Mucosa of rectum (tissue), 2 donors: ENCODE data around the gene ELAVL3.

Source experiments
- H3K27ac ChIP-seq, 2 donors: one replicate each; pipeline ENCODE4 v1.7.0; 2013; ENCODE audit warnings: inconsistent platforms in 2 of 2, low read depth in 2 of 2, low read length in 2 of 2
- H3K27me3 ChIP-seq, 2 donors: one replicate each; pipeline ENCODE4 v1.7.0; 2013; ENCODE audit warnings: low read length in 2 of 2; ENCODE audit not compliant: control insufficient read depth in 2 of 2, insufficient read depth in 2 of 2
- H3K36me3 ChIP-seq, 2 donors: one replicate each; pipeline ENCODE4 v1.7.0; 2013; ENCODE audit warnings: low read length in 2 of 2; ENCODE audit not compliant: control insufficient read depth in 2 of 2, insufficient read depth in 2 of 2
- H3K4me1 ChIP-seq, 2 donors: one replicate each; pipeline ENCODE4 v1.7.0; 2013; ENCODE audit warnings: low read length in 2 of 2, mild to moderate bottlenecking in 1 of 2; ENCODE audit not compliant: control insufficient read depth in 2 of 2, insufficient read depth in 2 of 2
- H3K4me3 ChIP-seq, 2 donors: one replicate each; pipeline ENCODE4 v1.7.0; 2013; ENCODE audit warnings: low read length in 2 of 2
- H3K9ac ChIP-seq, 2 donors: one replicate each; pipeline ENCODE4 v1.7.0; 2013; ENCODE audit warnings: low read length in 2 of 2, low read depth in 1 of 2, mild to moderate bottlenecking in 1 of 2
- H3K9me3 ChIP-seq, 2 donors: one replicate each; pipeline ENCODE4 v1.7.0; 2013; ENCODE audit warnings: low read length in 2 of 2; ENCODE audit not compliant: control insufficient read depth in 2 of 2
- donor health status: healthy.
- donor health status: Normal muscosa, but diverticular disease.

Gene ELAVL3

DNA sequence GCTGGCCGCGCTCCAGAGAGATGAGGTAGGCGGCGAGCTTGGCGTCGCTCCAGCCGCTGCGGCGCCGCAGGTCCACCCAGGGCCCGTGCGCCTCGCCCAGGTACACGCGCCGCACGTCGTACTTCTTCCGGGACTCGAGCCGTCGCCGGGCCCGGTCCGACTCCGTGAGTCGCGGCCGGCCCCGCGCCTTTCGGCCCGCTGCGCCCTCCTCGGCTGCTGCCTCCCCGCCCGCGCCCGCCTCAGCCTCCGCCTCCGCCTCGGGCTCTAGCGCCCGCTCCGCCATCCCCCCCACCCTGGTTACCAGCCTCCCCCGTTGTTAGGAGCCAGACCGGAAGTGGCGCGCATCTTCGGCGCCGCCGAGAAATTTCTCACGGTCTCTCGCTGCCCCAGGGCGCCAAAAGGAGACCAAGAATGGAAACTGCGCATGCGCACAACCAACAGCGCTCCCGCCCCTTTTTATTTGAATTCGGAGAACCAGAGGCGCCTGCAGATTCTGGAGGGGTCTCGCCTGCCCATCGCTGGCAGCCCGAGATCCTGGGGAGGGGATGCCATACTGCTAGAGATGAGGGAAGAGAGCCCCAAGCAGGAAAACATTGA is 24.8 kb upstream of the ELAVL3 start, which contains the start of gene ZNF653:
Gene ZNF653, minus strand, starts transcription at position 336 of the 597 bp plus-strand sequence. Its CDS starts 53 bp downstream, at position 283.
- H3K4me1 ChIP-seq, result peaks cover 6 to 11% of the 10 kb centered on the region in 2 donors
- H3K4me3 ChIP-seq, result peak within 1 kb of the TSS; percentile 81 to 85
- no peaks in the 10 kb centered on the region for H3K27me3 ChIP-seq
- peak within 1 kb of the TSS; percentile 72 to 90 for H3K9ac ChIP-seq
- H3K9me3 ChIP-seq, result no peaks in the 10 kb centered on the region
- H3K27ac ChIP-seq, result peak within 1 kb of the TSS; percentile 94
- H3K36me3 ChIP-seq, result peaks cover 0 to 2% of the 10 kb centered on the region in 2 donors

DNA sequence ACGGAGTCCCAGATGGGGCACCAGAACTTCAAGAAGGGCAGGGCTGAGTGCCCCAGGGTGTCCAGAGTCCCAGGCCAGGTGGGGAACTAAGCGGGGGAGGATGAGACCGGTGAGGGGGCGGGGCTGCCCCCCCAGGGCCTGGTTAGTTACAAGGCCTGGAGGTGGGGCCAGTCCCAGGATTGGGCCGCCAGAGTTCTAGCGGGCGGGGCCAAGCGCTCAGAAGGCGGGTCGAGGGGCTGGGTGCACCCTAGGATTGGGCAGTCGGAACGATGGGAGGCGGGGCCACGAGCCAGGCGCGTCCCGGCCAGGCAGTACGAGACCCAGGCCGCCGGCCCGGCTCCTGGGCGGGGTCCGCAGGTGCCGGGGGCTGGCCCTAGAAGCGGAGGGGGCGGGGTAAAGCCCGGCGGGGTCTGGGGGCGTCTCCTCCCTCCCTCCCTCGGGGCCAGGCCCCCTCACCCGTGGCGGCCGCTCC is 24.2 kb upstream of the ELAVL3 start:
- Histone ChIP-seq H3K4me1 (peaks cover 6 to 11% of the 10 kb centered on the region in 2 donors), H3K27ac (peak overlapping the region; percentile 94), H3K9me3 (no peaks in the 10 kb centered on the region), H3K4me3 (peak overlapping the region; percentile 81 to 85), H3K27me3 (no peaks in the 10 kb centered on the region), H3K36me3 (peaks cover 0 to 2% of the 10 kb centered on the region in 2 donors), H3K9ac (peak overlapping the region; percentile 72 to 90)

DNA sequence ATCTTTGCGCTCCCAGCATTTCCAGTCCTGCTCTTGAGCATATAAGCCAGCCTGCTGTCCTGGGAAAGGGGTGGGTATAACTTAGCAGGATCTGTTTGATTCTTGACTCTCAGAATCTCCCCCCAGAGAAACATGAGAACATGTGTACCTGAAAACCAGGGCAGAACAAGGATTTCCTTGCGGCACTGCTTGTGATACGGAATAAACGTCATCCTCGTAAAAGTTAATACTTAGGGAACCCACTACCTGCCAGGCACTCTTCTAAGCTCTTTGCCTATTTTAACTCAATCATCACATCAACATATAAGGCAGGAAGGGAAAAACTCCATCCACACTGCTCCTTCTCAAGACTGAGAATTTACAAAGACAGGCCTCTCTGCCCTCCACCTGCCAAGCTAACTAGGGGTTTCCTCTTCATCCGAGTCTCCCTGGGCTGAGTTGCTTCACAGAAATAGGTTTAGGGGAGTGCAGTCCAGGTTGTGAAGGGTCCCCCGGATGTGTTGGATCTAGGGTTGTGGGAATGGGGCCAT is 23.7 kb upstream of the ELAVL3 start:
- no peaks in the 10 kb centered on the region for H3K27me3 ChIP-seq
- H3K9ac ChIP-seq, result peak overlapping the region; percentile 44 to 90
- peak overlapping the region; percentile 65 to 71 for H3K27ac ChIP-seq
- no peaks in the 10 kb centered on the region for H3K9me3 ChIP-seq
- H3K4me3 ChIP-seq, result peak overlapping the region; percentile 81 to 85
- H3K4me1 ChIP-seq, result peaks cover 6 to 11% of the 10 kb centered on the region in 2 donors
- peaks cover 0 to 2% of the 10 kb centered on the region in 2 donors for H3K36me3 ChIP-seq

DNA sequence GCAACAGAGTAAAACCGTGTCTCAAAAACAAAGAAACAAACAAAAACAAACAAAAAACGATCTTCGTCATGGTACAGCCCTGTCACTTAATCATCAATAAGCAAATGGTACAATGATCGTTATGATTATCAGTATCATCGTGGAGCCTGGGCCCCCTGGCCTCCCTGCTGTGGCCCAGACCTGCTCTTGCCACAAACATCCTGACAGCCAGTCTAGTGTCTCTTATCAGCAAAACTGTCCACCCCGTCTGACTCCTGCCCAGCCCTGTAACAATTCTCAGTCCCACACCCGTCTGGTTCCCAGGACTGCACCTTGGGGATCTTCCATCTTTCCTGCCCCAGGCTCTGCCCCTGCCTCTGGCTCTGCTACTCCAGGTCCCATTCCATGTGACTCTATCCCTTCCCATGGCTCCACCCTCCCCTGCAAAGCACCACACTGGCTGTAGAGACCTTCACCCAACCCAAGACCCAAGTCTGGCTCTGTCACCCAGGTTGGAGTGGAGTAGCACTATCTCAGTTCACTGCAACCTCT is 19.1 kb upstream of the ELAVL3 start:
- no peak overlapping the region for H3K4me3 ChIP-seq
- no peak overlapping the region for H3K9ac ChIP-seq
- H3K27ac ChIP-seq, result no peak overlapping the region
- H3K27me3 ChIP-seq, result no peaks in the 10 kb centered on the region
- peaks cover 3 to 12% of the 10 kb centered on the region in 2 donors for H3K36me3 ChIP-seq
- peaks cover 0 to 5% of the 10 kb centered on the region in 2 donors for H3K4me1 ChIP-seq
- H3K9me3 ChIP-seq, result no peaks in the 10 kb centered on the region

DNA sequence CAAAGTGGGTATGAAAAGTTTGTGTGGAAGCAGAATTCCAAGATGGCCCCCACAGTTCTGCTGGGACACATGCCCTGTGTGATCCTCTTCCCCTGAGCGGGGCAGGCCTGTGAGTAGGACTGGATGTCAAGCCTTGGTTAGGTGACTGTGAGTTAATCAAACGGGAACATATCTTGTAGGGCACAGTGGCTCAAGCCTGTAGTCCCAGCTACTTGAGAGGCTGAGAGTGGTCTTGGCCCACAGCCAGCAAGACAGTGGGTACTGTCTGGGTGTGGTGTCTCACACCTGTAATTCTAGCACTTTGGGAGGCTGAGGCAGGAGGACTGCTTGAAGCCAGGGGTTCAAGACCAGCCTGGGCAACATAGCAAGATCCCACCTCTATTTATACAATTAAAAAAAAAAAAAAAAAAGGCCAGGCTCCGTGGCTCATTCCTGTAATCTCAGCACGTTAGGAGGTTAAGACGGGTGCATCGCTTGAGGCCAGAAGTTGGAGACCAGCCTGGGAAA is 18.4 kb upstream of the ELAVL3 start:
- Histone ChIP-seq H3K36me3 (peaks cover 3 to 17% of the 10 kb centered on the region in 2 donors), H3K4me3 (no peak overlapping the region), H3K27me3 (no peaks in the 10 kb centered on the region), H3K27ac (no peak overlapping the region), H3K9ac (no peak overlapping the region), H3K4me1 (no peaks in the 10 kb centered on the region), H3K9me3 (no peaks in the 10 kb centered on the region)

DNA sequence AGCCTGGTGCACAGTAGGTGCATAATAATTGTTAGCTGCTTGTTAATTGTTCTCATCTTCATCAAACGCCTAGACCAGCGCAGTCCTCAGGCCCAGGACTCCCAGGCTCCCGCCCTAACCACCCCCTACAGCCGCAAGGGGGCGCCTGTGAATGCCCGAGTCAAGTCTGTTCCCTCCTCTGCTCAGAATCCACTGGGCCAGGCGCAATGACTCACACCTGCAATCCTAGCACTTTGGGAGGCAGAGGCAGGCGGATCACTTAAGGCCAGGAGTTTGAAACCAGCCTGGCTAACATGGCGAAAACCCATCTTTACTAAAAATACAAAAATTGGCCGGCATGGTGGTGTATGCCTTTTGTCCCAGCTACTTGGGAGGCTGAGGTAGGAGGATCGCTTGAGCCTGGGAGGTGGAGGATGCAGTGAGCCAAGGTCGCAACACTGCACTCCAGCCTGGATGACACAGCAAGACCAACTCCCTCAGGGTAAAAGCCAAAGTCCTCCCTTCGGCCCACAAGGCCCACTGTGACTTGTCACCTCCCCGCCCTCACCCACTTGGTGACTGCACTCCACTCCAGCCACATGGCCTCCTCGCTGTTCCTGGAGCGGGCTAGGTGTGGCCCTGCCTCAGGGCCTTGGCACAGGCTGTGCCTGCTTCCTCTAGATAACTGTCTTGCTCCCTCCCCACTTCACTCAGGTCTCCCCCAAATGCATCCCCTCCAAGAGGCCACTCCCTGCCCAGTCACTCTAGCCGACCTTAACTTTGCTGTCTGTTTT is 15.7 kb upstream of the ELAVL3 start:
- Histone ChIP-seq H3K4me3 (no peak overlapping the region), H3K36me3 (peaks cover 3 to 20% of the 10 kb centered on the region in 2 donors), H3K27ac (no peak overlapping the region), H3K27me3 (no peaks in the 10 kb centered on the region), H3K9me3 (no peaks in the 10 kb centered on the region), H3K4me1 (no peaks in the 10 kb centered on the region), H3K9ac (no peak overlapping the region)

DNA sequence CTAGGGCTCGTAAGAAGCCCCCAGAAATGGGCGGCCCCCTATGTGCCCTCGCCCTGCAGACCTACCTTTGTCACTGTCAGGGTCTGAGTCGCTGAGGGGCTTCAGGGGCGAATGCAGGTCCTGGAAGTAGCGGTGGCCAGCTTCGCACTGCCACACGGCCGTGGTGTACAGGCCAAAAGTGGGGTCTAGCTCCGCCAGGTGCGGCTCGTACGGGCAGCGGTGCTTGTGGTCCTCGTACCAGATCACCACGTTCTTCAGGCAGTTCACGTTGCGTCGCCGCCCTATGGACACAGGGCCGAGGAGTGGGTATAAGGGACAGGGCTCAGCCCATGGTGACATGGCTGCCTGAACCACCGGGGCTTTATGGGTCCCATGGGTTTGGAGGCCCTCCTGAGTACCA is 15.0 kb upstream of the ELAVL3 start:
- H3K4me3 ChIP-seq, result no peak overlapping the region
- peaks cover 3 to 20% of the 10 kb centered on the region in 2 donors for H3K36me3 ChIP-seq
- H3K27me3 ChIP-seq, result no peaks in the 10 kb centered on the region
- H3K27ac ChIP-seq, result no peak overlapping the region
- H3K9me3 ChIP-seq, result no peaks in the 10 kb centered on the region
- H3K4me1 ChIP-seq, result peaks cover 0 to 4% of the 10 kb centered on the region in 2 donors
- no peak overlapping the region for H3K9ac ChIP-seq

DNA sequence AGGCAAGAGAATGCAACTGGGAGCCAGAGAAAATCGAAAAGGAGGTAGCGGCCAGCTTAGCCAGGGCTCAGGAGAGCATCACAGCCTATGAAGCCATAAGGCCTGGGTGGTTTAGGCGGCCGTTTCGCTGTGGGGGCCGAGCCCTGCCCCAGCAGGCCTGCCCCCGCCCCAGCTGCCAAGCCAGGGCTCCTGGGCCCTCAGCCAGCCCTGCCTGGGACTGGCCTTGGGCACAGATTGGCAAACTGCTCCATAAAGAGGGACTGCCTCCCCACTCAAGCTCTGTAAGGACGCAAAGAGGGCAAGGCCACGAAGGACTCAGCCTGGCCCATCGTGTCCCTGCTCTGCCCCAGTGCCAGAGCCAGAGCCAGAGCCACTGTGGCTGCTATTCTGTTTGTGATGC is 14.6 kb upstream of the ELAVL3 start:
- Histone ChIP-seq H3K36me3 (peaks cover 3 to 17% of the 10 kb centered on the region in 2 donors), H3K4me1 (peaks cover 2 to 5% of the 10 kb centered on the region in 2 donors), H3K27ac (no peak overlapping the region), H3K27me3 (no peaks in the 10 kb centered on the region), H3K9ac (no peak overlapping the region), H3K9me3 (no peaks in the 10 kb centered on the region), H3K4me3 (no peak overlapping the region)

DNA sequence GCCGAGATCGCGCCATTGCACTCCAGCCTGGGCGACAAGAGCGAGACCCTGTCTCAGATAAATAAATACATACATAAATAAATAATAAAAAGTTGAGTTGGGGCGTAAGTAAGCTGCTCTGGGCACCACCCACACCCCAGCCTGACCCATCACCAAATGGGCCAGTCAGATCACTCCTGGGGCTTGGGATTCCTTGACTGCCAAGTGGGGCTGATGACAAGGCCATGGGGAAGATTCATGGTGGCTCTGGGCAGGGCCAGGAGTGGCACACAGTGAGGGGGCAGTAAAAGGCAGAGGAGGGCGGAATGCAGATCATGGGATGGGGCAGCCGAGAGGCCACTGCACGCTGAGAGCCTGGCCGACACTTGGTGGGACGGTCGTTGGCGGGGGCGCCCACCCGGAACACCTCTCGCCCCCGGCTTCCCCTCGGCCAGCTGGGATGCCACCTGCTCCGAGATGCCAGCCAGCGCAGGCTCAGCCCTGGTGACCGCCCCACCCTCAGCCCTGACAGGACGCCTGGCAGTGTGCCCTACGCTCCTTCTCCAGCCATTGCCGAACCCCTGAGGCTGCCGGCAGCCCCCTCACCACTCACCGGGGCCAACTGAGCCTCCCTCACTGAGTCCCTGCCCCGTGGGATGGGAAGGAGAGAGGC is 13.9 kb upstream of the ELAVL3 start:
- H3K36me3 ChIP-seq, result peaks cover 3 to 17% of the 10 kb centered on the region in 2 donors

More for the DNA sequence above, 13.9 kb upstream of the ELAVL3 start:
- H3K4me3 ChIP-seq, result no peak overlapping the region
- peaks cover 2 to 5% of the 10 kb centered on the region in 2 donors for H3K4me1 ChIP-seq
- no peak overlapping the region for H3K9ac ChIP-seq
- no peaks in the 10 kb centered on the region for H3K9me3 ChIP-seq
- no peaks in the 10 kb centered on the region for H3K27me3 ChIP-seq
- H3K27ac ChIP-seq, result no peak overlapping the region
